GM23248 (cell line): ENCODE results near the gene FARS2. TPM values are rescaled to one million over a fixed set of nuclear protein-coding genes. Genes with fewer than 3 reads are reported as not detected.

Experiments used
- DNase-seq: peaks from one replicate; pipeline ENCODE4 v3.0.0-alpha.2; 2015
- H2AFZ ChIP-seq: fragments of 200-600 bp; sonication (generic); 2 replicates; pipeline ENCODE4 v1.6.1; 2016; ENCODE audit warnings: antibody characterized with exemption
- H3F3A ChIP-seq: fragments of 200-600 bp; sonication (generic); 2 replicates; pipeline ENCODE4 v1.6.1; 2016; ENCODE audit warnings: mild to moderate bottlenecking, antibody characterized with exemption, mixed run types; ENCODE audit not compliant: insufficient read depth
- H3K27ac ChIP-seq: fragments of 200-600 bp; sonication (generic); 2 replicates; pipeline ENCODE4 v1.5.1; 2016; ENCODE audit warnings: mild to moderate bottlenecking
- H3K27me3 ChIP-seq: fragments of 200-600 bp; sonication (generic); replicated peaks from 2 replicates; pipeline ENCODE4 v1.6.1; 2016; ENCODE audit warnings: mild to moderate bottlenecking; ENCODE audit not compliant: insufficient read depth
- H3K36me3 ChIP-seq: fragments of 200-600 bp; sonication (generic); 2 replicates; pipeline ENCODE4 v1.6.1; 2016; ENCODE audit warnings: low read depth, mild to moderate bottlenecking
- H3K4me1 ChIP-seq: fragments of 200-600 bp; sonication (generic); 2 replicates; pipeline ENCODE4 v1.6.1; 2016; ENCODE audit warnings: mild to moderate bottlenecking; ENCODE audit not compliant: insufficient read depth
- H3K4me2 ChIP-seq: fragments of 200-600 bp; sonication (generic); one replicate; pipeline ENCODE4 v1.6.1; 2016; ENCODE audit warnings: mild to moderate bottlenecking; ENCODE audit not compliant: unreplicated experiment
- H3K4me3 ChIP-seq: fragments of 200-600 bp; sonication (generic); 2 replicates; pipeline ENCODE4 v1.5.1; 2016; ENCODE audit warnings: mild to moderate bottlenecking
- H3K79me2 ChIP-seq: fragments of 200-600 bp; sonication (generic); 2 replicates; pipeline ENCODE4 v1.6.1; 2016; ENCODE audit warnings: mild to moderate bottlenecking; ENCODE audit not compliant: insufficient read depth
- H3K9ac ChIP-seq: fragments of 200-600 bp; sonication (generic); 2 replicates; pipeline ENCODE4 v1.6.1; 2016; ENCODE audit warnings: mild to moderate bottlenecking
- H3K9me2 ChIP-seq: fragments of 200-600 bp; sonication (generic); 2 replicates; pipeline ENCODE4 v1.6.1; 2016; ENCODE audit warnings: mixed run types, mild to moderate bottlenecking, moderate library complexity; ENCODE audit not compliant: insufficient read depth
- H3K9me3 ChIP-seq: fragments of 200-600 bp; sonication (generic); one replicate; pipeline ENCODE4 v1.6.1; 2017; ENCODE audit warnings: low read depth
- H4K20me1 ChIP-seq: fragments of 200-600 bp; sonication (generic); 2 replicates; pipeline ENCODE4 v1.6.0; 2016; ENCODE audit not compliant: insufficient read depth
- EZH2 ChIP-seq: fragments of 200-600 bp; sonication (generic); IDR thresholded peaks from 2 replicates; pipeline ENCODE4 v1.6.1; 2018; ENCODE audit warnings: antibody characterized with exemption, mild to moderate bottlenecking; ENCODE audit not compliant: insufficient read depth, poor library complexity, severe bottlenecking
- EZH2phosphoT487 ChIP-seq: fragments of 200-600 bp; sonication (generic); IDR thresholded peaks from 2 replicates; pipeline ENCODE4 v1.6.1; 2018; ENCODE audit warnings: antibody characterized with exemption, moderate library complexity, mild to moderate bottlenecking, low read depth; ENCODE audit not compliant: insufficient read depth
- WGBS, 2 experiments: methylation state at CpG; one replicate each; pipeline ENCODE4 v1.1.6; 2015 to 2017; ENCODE audit warnings: low lambda C conversion rate in 2 of 2, low coverage in 1 of 2; ENCODE audit errors: missing lambda C conversion rate in 2 of 2; 5-methylcytosine and 5-hydroxymethylcytosine counted together
- in situ Hi-C: fragments of 300-500 bp; cut with MboI; formaldehyde crosslinking; loops from 2 replicates; pipeline ENCODE4 v1.15.0; 2020
- polyA plus RNA-seq: library from polyadenylated mRNA; unstranded; fragments of >200 nt; fragmentation: Nextera tagmentation; extraction: Ambion mirVana; gene quantifications from 2 replicates; pipeline ENCODE4 v1.2.1, GENCODE V29; 2016
- total RNA-seq: library from RNA; depleted of rRNA; stranded (reverse); fragments of >200 nt; shearing (Covaris generic); gene quantifications from 2 replicates; pipeline ENCODE4 v1.2.3, GENCODE V29; 2014

The FARS2 gene
- total and polyA plus RNA-seq, 2 experiments from 2014 or later = 15.1 to 16.5 TPM

GRCh38 chr6:5597413-5597812, 336.1 kb downstream of the FARS2 start:
- TF ChIP-seq EZH2 = no peak
- no peak for TF ChIP-seq EZH2phosphoT487
- Histone ChIP-seq H3K36me3 (no peaks in the 10 kb centered on the region), H3K4me2 (no peak overlapping the region), H3K4me1 (no peaks in the 10 kb centered on the region), H3K27ac (no peak overlapping the region), H3K9me3 (no peaks in the 10 kb centered on the region), H4K20me1 (no peaks in the 10 kb centered on the region), H3K9me2 (no peaks in the 10 kb centered on the region), H2AFZ (no peak overlapping the region), H3K4me3 (no peak overlapping the region), H3K27me3 (no peaks in the 10 kb centered on the region), H3F3A (no peaks in the 10 kb centered on the region), H3K9ac (no peak overlapping the region), H3K79me2 (no peaks in the 10 kb centered on the region)
- WGBS, 2 experiments = 78 to 80% methylated on average over 7 of the region's 7 CpGs
- in situ Hi-C loops = no loop called here
- no peak for DNase-seq

- no peaks in the 10 kb centered on the region for H3K4me1 ChIP-seq
- no peak overlapping the region for H3K4me2 ChIP-seq
- H2AFZ ChIP-seq = no peak overlapping the region
- no peaks in the 10 kb centered on the region for H3K36me3 ChIP-seq
- 93 to 100% methylated on average over 3 of the region's 3 CpGs for WGBS, 2 experiments
- H4K20me1 ChIP-seq = no peaks in the 10 kb centered on the region
- H3K9me2 ChIP-seq = no peaks in the 10 kb centered on the region
- H3K9me3 ChIP-seq = no peaks in the 10 kb centered on the region
- no peaks in the 10 kb centered on the region for H3K27me3 ChIP-seq
- in situ Hi-C loops = no loop called here
- H3F3A ChIP-seq = no peaks in the 10 kb centered on the region
- TF ChIP-seq EZH2phosphoT487 = no peak
- no peak for TF ChIP-seq EZH2
- H3K79me2 ChIP-seq = no peaks in the 10 kb centered on the region
- DNase-seq = no peak
- no peak overlapping the region for H3K9ac ChIP-seq
- H3K4me3 ChIP-seq = no peak overlapping the region
- no peak overlapping the region for H3K27ac ChIP-seq
Observed at GRCh38 chr6:5598123-5598522, 336.8 kb downstream of the FARS2 start.

GRCh38 chr6:5599127-5599526, 337.8 kb downstream of the FARS2 start:
- Histone ChIP-seq H3K79me2 (no peaks in the 10 kb centered on the region), H3K9ac (no peak overlapping the region), H3K4me3 (no peak overlapping the region), H3K9me3 (no peaks in the 10 kb centered on the region), H2AFZ (no peak overlapping the region), H3K27me3 (no peaks in the 10 kb centered on the region), H3K27ac (no peak overlapping the region), H3K4me1 (no peaks in the 10 kb centered on the region), H3K9me2 (no peaks in the 10 kb centered on the region), H3K4me2 (no peak overlapping the region), H3K36me3 (no peaks in the 10 kb centered on the region), H4K20me1 (no peaks in the 10 kb centered on the region), H3F3A (no peaks in the 10 kb centered on the region)
- DNase-seq = peak; percentile 43
- in situ Hi-C loops = no loop called here
- 74 to 81% methylated on average over 8 of the region's 8 CpGs for WGBS, 2 experiments
- TF ChIP-seq EZH2 (no peak), EZH2phosphoT487 (no peak)

DNA sequence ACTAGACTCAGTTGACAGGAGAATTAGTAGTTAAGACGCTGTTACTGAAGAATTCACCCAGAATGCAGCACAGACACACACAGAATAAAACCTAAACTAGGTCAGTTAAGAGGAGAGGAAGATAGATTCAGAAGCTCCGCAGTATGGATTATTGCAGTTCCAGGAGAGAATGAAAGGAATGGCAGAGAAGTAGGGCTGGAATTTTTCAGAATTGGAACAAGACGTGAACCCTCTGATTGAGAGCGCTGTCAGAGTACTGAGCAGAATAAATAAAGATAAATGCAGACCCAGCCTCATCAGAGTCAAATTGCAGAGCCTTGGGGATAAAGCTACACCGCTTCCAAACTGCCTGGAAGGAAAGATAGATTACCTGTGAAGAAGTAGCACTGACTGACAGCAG, 344.6 kb downstream of the FARS2 start:
- WGBS, 2 experiments = 97 to 98% methylated on average over 5 of the region's 5 CpGs

GRCh38 chr6:5606546-5606945, 345.2 kb downstream of the FARS2 start:
- H3K9ac ChIP-seq = no peak overlapping the region
- WGBS, 2 experiments = 84% methylated on average over 4 of the region's 4 CpGs
- H3F3A ChIP-seq = no peaks in the 10 kb centered on the region
- H3K9me3 ChIP-seq = no peaks in the 10 kb centered on the region
- H3K27me3 ChIP-seq = no peaks in the 10 kb centered on the region
- H3K79me2 ChIP-seq = no peaks in the 10 kb centered on the region
- no peak for DNase-seq
- no peaks in the 10 kb centered on the region for H3K36me3 ChIP-seq
- no peak for TF ChIP-seq EZH2phosphoT487
- no peaks in the 10 kb centered on the region for H3K9me2 ChIP-seq
- H4K20me1 ChIP-seq = no peaks in the 10 kb centered on the region
- no peaks in the 10 kb centered on the region for H3K4me1 ChIP-seq
- H3K4me3 ChIP-seq = no peak overlapping the region
- no peak overlapping the region for H3K4me2 ChIP-seq
- in situ Hi-C loops = no loop called here
- H2AFZ ChIP-seq = no peak overlapping the region
- H3K27ac ChIP-seq = no peak overlapping the region

More for the DNA sequence above, 344.6 kb downstream of the FARS2 start:
- Histone ChIP-seq H3K27ac (no peak overlapping the region), H2AFZ (no peak overlapping the region), H3K9ac (no peak overlapping the region), H3K36me3 (no peaks in the 10 kb centered on the region), H3K9me3 (no peaks in the 10 kb centered on the region), H3K79me2 (no peaks in the 10 kb centered on the region), H4K20me1 (no peaks in the 10 kb centered on the region), H3K4me1 (no peaks in the 10 kb centered on the region), H3K27me3 (no peaks in the 10 kb centered on the region), H3F3A (no peaks in the 10 kb centered on the region), H3K9me2 (no peaks in the 10 kb centered on the region), H3K4me3 (no peak overlapping the region), H3K4me2 (no peak overlapping the region)
- TF ChIP-seq EZH2 (no peak), EZH2phosphoT487 (no peak)
- no peak for DNase-seq
- in situ Hi-C loops = no loop called here
